IMR-90 (cell line): ENCODE measurements around the gene NUMA1. TPM values are rescaled to one million over a fixed set of nuclear protein-coding genes. Genes with fewer than 3 reads are reported as not detected.

ENCODE experiments used
- USF2 ChIP-seq: fragments of 150-350 bp; IDR thresholded peaks from 2 replicates; pipeline ENCODE4 v1.6.1; 2017; ENCODE audit warnings: mild to moderate bottlenecking, antibody characterized with exemption, low read length, low read depth
- polyA plus RNA-seq, 3 experiments: library from polyadenylated mRNA; depleted of rRNA; stranded (reverse); fragments of >200 nt; gene quantifications; 2 replicates each; pipeline ENCODE4 v1.2.3, GENCODE V29; 2012; ENCODE audit warnings: low replicate concordance in 1 of 3
- total RNA-seq: library from RNA; depleted of rRNA; stranded (reverse); fragments of >200 nt; gene quantifications from 2 replicates; pipeline ENCODE4 v1.2.3, GENCODE V29; 2012

NUMA1 gene
- total and polyA plus RNA-seq, 2 of the 4 experiments (the other 2 are of a cell fraction), result 61.7 to 97.0 TPM

GRCh38 chr11:72005347-72006260 is 74.7 kb downstream of the NUMA1 start (continued):
- TF ChIP-seq USF2, result no peak
